ENCODE results near the gene ATP8B1. TPM values are rescaled to one million over a fixed set of nuclear protein-coding genes. Genes with fewer than 3 reads are reported as not detected.

Gene ATP8B1
- total RNA-seq, 1 experiment from 2014 or later, result 1.4 TPM

GRCh38 chr18:57791192-57791591 lies 11.9 kb downstream of the ATP8B1 start:
- no peaks in the 10 kb centered on the region for H3K27me3 ChIP-seq (ENCODE audit: control insufficient read depth, insufficient read depth, low read length)
- DNase-seq, result no peak
- no peak overlapping the region for H3K4me3 ChIP-seq (ENCODE audit: insufficient read depth, low read depth, low read length)
- H3K36me3 ChIP-seq (replicated peaks; ENCODE audit: control insufficient read depth, insufficient read depth, low read length), result no peaks in the 10 kb centered on the region

GRCh38 chr18:57790316-57790715 lies 12.8 kb downstream of the ATP8B1 start:
- Histone ChIP-seq H3K36me3 (replicated peaks; ENCODE audit: control insufficient read depth, insufficient read depth, low read length) (no peaks in the 10 kb centered on the region), H3K27me3 (ENCODE audit: control insufficient read depth, insufficient read depth, low read length) (no peaks in the 10 kb centered on the region), H3K4me3 (ENCODE audit: insufficient read depth, low read depth, low read length) (no peak overlapping the region)
- DNase-seq, result no peak

GRCh38 chr18:57789759-57790158 lies 13.4 kb downstream of the ATP8B1 start:
- H3K27me3 ChIP-seq (ENCODE audit: control insufficient read depth, insufficient read depth, low read length), result no peaks in the 10 kb centered on the region
- H3K4me3 ChIP-seq (ENCODE audit: insufficient read depth, low read depth, low read length), result no peak overlapping the region
- no peak for DNase-seq
- no peaks in the 10 kb centered on the region for H3K36me3 ChIP-seq (replicated peaks; ENCODE audit: control insufficient read depth, insufficient read depth, low read length)

GRCh38 chr18:57789090-57789489 lies 14.0 kb downstream of the ATP8B1 start:
- H3K4me3 ChIP-seq (ENCODE audit: insufficient read depth, low read depth, low read length), result no peak overlapping the region
- no peak for DNase-seq

GRCh38 chr18:57787068-57787685 lies 15.9 kb downstream of the ATP8B1 start:
- DNase-seq, result no peak
- Histone ChIP-seq H3K27me3 (ENCODE audit: control insufficient read depth, insufficient read depth, low read length) (no peaks in the 10 kb centered on the region), H3K36me3 (replicated peaks; ENCODE audit: control insufficient read depth, insufficient read depth, low read length) (no peaks in the 10 kb centered on the region), H3K4me3 (ENCODE audit: insufficient read depth, low read depth, low read length) (no peak overlapping the region)

More at GRCh38 chr18:57789090-57789489, 14.0 kb downstream of the ATP8B1 start:
- Histone ChIP-seq H3K36me3 (replicated peaks; ENCODE audit: control insufficient read depth, insufficient read depth, low read length) (no peaks in the 10 kb centered on the region), H3K27me3 (ENCODE audit: control insufficient read depth, insufficient read depth, low read length) (no peaks in the 10 kb centered on the region)

DNA sequence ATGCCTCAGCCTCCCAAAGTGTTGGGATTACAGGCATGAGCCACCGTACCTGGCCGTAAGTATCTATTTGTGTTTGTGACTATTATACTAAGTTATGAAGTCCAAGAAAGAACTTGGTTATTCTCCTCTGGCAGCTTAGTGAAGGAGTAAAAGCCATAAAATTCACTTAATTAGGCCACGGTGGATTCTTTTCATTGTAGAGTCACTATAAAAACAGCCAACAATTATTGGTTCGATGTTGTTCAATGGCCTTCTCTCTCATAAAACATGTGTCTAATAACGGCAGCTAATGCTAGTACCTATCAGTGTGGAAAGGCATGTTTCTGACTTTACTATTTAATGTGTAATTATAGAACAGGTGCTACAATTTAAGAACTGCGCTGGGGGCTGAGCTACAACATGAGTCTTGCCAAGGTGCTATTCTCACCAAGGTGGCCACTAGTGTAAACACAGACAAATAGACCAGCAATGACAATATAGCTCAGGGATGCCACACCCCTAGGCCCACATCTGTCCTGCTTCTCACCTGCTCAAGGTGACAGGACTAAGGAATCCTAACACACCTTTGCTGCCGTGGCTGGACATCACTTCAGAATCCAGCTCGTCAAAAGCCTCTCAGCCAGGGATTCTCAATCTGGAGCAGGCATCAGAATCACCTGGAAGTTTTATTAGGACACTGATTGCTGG lies 17.2 kb downstream of the ATP8B1 start:
- Histone ChIP-seq H3K36me3 (replicated peaks; ENCODE audit: control insufficient read depth, insufficient read depth, low read length) (no peaks in the 10 kb centered on the region), H3K4me3 (ENCODE audit: insufficient read depth, low read depth, low read length) (no peak overlapping the region), H3K27me3 (ENCODE audit: control insufficient read depth, insufficient read depth, low read length) (no peaks in the 10 kb centered on the region)
- no peak for DNase-seq

DNA sequence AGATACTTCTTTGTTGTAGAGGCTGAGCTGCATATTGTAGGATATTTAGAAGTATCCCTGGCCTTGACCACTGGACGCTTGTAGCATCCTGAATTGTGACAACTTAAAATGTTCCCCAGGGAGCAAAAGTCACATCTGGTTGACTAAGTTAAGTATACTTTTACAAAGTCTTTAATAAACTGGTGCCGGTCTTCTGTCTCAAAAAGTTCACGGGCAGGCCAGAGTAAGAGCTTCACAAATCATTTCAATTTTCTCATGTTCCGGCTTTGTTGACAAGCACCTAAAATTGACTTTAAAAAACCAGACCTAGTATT lies 18.4 kb downstream of the ATP8B1 start:
- Histone ChIP-seq H3K27me3 (ENCODE audit: control insufficient read depth, insufficient read depth, low read length) (no peaks in the 10 kb centered on the region), H3K36me3 (replicated peaks; ENCODE audit: control insufficient read depth, insufficient read depth, low read length) (no peaks in the 10 kb centered on the region), H3K4me3 (ENCODE audit: insufficient read depth, low read depth, low read length) (no peak overlapping the region)
- DNase-seq, result no peak

DNA sequence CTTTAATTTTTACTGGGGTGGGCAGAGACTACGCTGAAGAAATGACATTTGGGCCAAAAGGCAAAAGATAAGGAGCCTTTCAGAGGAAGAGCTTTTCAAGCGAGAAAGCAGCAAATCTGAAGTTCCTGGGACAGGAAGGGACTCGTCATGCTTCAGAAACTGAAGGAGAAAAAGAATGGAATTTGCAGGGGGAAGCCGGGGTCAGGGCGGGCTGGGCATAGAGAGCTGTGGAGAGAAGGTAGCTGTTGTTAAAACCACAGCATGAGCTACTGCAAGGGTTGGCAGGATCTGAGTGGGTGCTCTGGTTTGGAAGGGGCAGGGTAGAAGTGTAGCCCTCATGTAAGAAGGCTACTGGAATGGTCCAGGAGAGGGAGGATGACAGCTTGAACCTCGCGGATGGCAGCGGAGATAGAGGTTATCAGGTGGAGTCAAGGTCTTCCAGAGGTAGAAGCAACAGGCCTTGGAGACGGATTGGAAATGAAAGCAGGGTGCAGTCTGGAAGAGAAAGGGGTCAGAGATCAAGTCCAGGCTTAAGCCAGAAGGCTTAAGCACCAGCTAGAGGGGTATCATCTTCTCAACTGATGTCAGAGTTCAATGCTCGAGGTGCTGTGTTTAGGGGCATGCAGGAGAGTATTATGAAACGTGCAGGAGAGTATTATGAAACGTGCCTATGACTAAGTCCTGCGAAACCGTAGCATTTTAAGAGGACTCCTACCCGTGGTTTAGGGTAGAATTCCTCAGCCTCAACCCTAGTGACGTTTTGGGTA lies 18.9 kb downstream of the ATP8B1 start:
- Histone ChIP-seq H3K27me3 (ENCODE audit: control insufficient read depth, insufficient read depth, low read length) (no peaks in the 10 kb centered on the region), H3K36me3 (replicated peaks; ENCODE audit: control insufficient read depth, insufficient read depth, low read length) (no peaks in the 10 kb centered on the region), H3K4me3 (ENCODE audit: insufficient read depth, low read depth, low read length) (no peak overlapping the region)
- DNase-seq, result no peak

DNA sequence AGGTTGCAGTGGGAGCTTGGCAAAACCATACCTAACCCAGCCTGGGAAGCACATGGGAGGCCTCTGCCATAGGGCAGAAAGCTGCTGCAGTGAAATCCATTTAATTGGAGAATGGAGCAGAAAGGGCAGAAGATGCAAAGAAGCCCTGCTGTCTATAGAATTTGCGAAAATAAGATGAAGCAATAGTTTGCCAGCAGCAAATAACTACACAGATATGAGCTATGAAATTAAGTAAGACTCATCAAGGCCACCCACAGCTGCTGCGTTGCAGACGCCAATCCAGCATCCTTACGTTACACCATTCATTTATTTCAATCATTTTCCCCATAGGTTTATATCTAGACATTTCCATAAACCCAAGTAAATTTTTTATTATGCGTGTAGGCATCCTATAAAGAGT lies 21.1 kb downstream of the ATP8B1 start:
- DNase-seq, result no peak
- Histone ChIP-seq H3K4me3 (ENCODE audit: insufficient read depth, low read depth, low read length) (no peak overlapping the region), H3K36me3 (replicated peaks; ENCODE audit: control insufficient read depth, insufficient read depth, low read length) (no peaks in the 10 kb centered on the region), H3K27me3 (ENCODE audit: control insufficient read depth, insufficient read depth, low read length) (no peaks in the 10 kb centered on the region)

GRCh38 chr18:57780706-57781347 lies 22.3 kb downstream of the ATP8B1 start:
- Histone ChIP-seq H3K36me3 (replicated peaks; ENCODE audit: control insufficient read depth, insufficient read depth, low read length) (no peaks in the 10 kb centered on the region), H3K4me3 (ENCODE audit: insufficient read depth, low read depth, low read length) (no peak overlapping the region), H3K27me3 (ENCODE audit: control insufficient read depth, insufficient read depth, low read length) (no peaks in the 10 kb centered on the region)
- DNase-seq, result no peak

- Histone ChIP-seq H3K27me3 (ENCODE audit: control insufficient read depth, insufficient read depth, low read length) (no peaks in the 10 kb centered on the region), H3K36me3 (replicated peaks; ENCODE audit: control insufficient read depth, insufficient read depth, low read length) (no peaks in the 10 kb centered on the region), H3K4me3 (ENCODE audit: insufficient read depth, low read depth, low read length) (no peak overlapping the region)
- no peak for DNase-seq
Observed at GRCh38 chr18:57780318-57780705, 22.8 kb downstream of the ATP8B1 start.

DNA sequence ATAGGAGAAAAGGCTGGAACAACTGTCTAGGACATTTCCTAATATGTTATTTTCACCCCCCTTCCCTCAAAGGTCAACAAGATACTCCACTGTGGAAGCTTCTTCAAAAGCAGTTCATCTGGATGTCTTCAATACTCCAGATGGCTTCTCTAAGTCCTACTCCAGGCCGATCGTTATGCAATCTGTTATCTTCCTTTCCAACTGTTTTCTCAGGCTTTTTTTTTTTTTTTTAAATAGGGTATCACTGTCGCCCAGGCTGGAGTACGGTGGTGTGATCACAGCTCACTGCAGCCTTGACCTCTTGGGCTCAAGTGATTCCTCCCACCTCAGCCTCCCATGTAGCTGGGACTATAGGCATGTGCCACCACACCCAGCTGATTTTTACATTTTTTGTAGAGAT lies 26.3 kb downstream of the ATP8B1 start:
- no peak for DNase-seq

DNA sequence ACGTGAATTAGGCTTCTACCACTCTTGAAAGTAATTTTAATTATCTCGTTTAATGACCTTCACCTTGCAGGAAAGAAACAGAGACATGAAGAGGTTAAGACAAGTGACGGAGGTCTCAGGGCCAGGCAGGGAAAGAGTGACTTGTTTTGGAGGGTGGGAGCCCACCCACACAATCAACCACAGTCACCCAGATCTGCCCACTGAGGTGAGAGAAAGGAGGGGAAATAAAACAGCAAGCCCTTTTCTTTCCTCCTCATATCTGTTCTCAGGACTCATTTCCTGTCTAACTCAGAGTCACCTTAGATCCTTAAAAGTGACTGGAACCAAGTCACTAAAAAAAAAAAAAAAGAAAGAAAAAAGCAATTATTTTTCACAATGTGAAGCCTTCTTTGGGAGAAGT lies 26.8 kb downstream of the ATP8B1 start:
- Histone ChIP-seq H3K36me3 (replicated peaks; ENCODE audit: control insufficient read depth, insufficient read depth, low read length) (no peaks in the 10 kb centered on the region), H3K27me3 (ENCODE audit: control insufficient read depth, insufficient read depth, low read length) (no peaks in the 10 kb centered on the region), H3K4me3 (ENCODE audit: insufficient read depth, low read depth, low read length) (no peak overlapping the region)
- DNase-seq, result no peak

More for the DNA sequence above, 26.3 kb downstream of the ATP8B1 start:
- Histone ChIP-seq H3K4me3 (ENCODE audit: insufficient read depth, low read depth, low read length) (no peak overlapping the region), H3K36me3 (replicated peaks; ENCODE audit: control insufficient read depth, insufficient read depth, low read length) (no peaks in the 10 kb centered on the region), H3K27me3 (ENCODE audit: control insufficient read depth, insufficient read depth, low read length) (no peaks in the 10 kb centered on the region)

DNA sequence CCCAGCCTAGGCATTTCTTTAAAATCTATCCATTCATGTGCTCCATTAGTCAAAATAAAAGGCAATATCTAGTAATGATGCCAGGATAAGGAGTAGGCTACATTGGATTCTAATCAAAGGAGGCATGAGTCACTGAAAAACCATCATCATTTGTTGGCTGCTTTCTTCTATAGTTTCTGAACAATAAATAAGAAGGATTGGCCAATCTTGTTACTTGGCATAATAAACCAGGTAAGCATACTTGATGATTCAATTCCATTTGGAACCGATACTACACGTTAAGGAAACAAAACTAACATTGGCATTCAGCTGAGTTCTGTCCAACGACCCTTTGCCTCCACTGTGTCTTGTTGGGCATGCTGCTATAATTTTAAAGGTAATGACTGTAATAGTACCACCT lies 27.2 kb downstream of the ATP8B1 start:
- no peak for DNase-seq
- Histone ChIP-seq H3K36me3 (replicated peaks; ENCODE audit: control insufficient read depth, insufficient read depth, low read length) (no peaks in the 10 kb centered on the region), H3K4me3 (ENCODE audit: insufficient read depth, low read depth, low read length) (no peak overlapping the region), H3K27me3 (ENCODE audit: control insufficient read depth, insufficient read depth, low read length) (no peaks in the 10 kb centered on the region)

DNA sequence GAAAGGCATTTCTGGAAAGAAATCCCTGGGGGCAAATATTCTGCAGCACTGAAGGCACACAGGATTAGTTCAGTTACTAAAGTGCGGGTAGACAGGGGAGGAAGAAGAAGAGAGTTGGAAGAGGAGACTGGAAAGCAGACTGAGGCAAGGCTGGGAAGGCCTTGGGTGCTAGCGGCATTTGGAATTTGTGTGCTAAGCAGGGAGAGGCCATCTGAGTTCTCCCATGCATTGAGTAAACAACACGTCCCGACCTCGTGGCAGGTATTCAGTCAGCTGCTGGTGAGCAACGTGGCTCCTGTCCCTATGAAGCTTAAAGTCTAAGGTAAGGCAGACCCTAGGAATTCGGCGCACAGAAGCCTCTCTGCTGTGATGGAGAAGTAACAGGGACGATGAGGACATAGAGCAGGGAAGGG lies 30.7 kb downstream of the ATP8B1 start:
- no peaks in the 10 kb centered on the region for H3K27me3 ChIP-seq (ENCODE audit: control insufficient read depth, insufficient read depth, low read length)
- no peak overlapping the region for H3K4me3 ChIP-seq (ENCODE audit: insufficient read depth, low read depth, low read length)
- no peak for DNase-seq
- H3K36me3 ChIP-seq (replicated peaks; ENCODE audit: control insufficient read depth, insufficient read depth, low read length), result no peaks in the 10 kb centered on the region

Data from H7 (cell line).